Fibroblast of mammary gland (primary cell): ENCODE measurements around the gene DNAH17.
A peak's percentile ranks its signal among the peaks of the same experiment; 100 is the strongest.

Experiments used
- DNase-seq: peaks from one replicate; pipeline ENCODE4 v3.0.0-alpha.2; 2010; ENCODE audit warnings: low read depth
- H3K4me3 ChIP-seq: 2 replicates; pipeline ENCODE4 v1.5.1; 2011; ENCODE audit warnings: low read depth, mild to moderate bottlenecking, low read length, moderate library complexity; ENCODE audit not compliant: control insufficient read depth
- CTCF ChIP-seq: conservative IDR thresholded peaks from 2 replicates; pipeline ENCODE4 v1.5.1; 2011; ENCODE audit warnings: low read depth, low read length, inconsistent platforms; ENCODE audit not compliant: control insufficient read depth, insufficient read depth

The DNAH17 gene

GRCh38 chr17:78607038-78607437, 29.8 kb upstream of the DNAH17 start:
- H3K4me3 ChIP-seq = no peak overlapping the region
- DNase-seq = no peak
- no peak for TF ChIP-seq CTCF

GRCh38 chr17:78605886-78606285, 28.7 kb upstream of the DNAH17 start:
- H3K4me3 ChIP-seq = no peak overlapping the region
- no peak for DNase-seq
- no peak for TF ChIP-seq CTCF

- DNase-seq = no peak
- H3K4me3 ChIP-seq = no peak overlapping the region
- TF ChIP-seq CTCF = no peak
Measured at GRCh38 chr17:78605429-78605828, 28.2 kb upstream of the DNAH17 start.

GRCh38 chr17:78602246-78602645, 25.1 kb upstream of the DNAH17 start:
- TF ChIP-seq CTCF = no peak
- no peak for DNase-seq
- H3K4me3 ChIP-seq = no peak overlapping the region

GRCh38 chr17:78601577-78602190, 24.5 kb upstream of the DNAH17 start:
- no peak for DNase-seq
- H3K4me3 ChIP-seq = no peak overlapping the region
- no peak for TF ChIP-seq CTCF

GRCh38 chr17:78600181-78600721, 23.1 kb upstream of the DNAH17 start:
- DNase-seq = peak; percentile 28
- H3K4me3 ChIP-seq = no peak overlapping the region
- TF ChIP-seq CTCF = no peak
